Stimulated activated CD4-positive, alpha-beta T cell treated with anti-CD3 and anti-CD28 coated beads, Interleukin-1b, Interleukin-23, amount 100 ng/mL, for 48 hours (primary cell): ENCODE results near the gene DNAH14.
"Not testable (repeated sequence)": the region's sequence is repeated elsewhere in the genome, so short reads cannot be mapped to it uniquely, and the experiment has no call there.

ENCODE experiments used
- DNase-seq: peaks from one replicate; pipeline ENCODE4 v3.0.0-alpha.2; 2020

Gene DNAH14

DNA sequence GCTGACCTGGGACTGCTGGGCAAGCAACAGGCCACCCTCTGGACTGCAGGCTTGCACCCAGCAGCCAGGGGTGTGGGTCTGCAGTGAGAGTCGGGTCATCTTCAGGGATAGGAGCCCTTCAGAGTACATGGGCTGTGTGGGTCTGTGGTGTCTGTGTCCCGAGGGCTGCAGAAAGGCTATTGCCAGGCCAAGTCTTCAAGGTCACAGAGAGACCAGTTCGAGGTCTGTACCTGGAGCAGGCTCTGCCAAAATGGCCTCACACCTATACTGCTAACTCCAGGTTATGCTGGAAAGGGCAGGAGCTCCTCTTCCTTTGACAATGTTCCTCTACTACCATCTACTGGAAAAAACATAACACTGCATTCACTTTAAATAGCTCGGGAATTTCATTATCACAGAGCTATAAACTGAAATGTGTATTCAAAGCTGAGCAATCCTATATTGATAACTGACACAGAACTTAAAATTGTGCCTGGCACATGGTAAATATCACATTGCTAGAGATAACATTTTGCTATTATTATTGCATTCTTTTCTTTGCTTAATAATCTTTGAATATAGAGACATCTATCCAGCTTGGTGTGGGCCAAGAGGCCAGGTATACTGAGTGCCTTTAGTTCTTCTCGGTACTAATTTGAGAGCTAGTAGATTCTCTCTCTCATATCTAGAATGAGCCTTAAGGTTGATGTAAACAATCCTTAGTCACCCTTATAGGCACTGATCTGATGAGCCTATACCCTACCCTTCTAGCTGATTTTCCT, 6.9 kb upstream of the DNAH14 start:
- no peak for DNase-seq

DNA sequence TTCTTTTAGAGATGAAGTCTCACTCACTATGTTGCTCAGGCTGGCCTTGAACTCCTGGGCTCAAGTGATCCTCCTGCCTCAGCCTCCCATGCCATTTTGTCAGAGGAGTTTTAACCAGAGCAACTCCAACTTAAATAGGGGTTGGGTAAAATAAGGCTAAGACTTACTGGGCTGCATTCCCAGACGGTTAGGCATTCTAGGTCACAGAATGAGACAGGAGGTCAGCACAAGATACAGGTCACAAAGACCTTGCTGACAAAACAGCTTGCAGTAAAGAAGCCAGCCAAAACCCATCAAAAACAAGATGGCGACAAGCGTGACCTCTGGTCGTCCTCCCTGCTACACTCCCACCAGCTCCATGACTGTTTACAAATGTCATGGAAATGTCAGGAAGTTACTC, 5.7 kb upstream of the DNAH14 start:
- no peak for DNase-seq

DNA sequence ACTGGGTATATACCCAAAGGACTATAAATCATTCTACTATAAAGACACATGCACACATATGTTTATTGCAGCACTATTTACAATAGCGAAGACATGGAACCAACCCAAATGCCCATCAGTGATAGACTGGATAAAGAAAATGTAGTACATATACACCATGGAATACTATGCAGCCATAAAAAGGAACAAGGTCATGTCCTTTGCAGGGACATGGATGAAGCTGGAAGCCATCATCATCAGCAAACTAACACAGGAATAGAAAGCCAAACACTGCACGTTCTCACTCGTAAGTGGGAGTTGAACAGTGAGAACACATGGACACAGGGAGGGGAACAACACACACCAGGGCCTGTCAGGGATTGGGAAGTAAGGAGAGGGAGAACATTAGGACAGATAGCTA, 1.8 kb upstream of the DNAH14 start:
- not testable (repeated sequence) for DNase-seq

DNA sequence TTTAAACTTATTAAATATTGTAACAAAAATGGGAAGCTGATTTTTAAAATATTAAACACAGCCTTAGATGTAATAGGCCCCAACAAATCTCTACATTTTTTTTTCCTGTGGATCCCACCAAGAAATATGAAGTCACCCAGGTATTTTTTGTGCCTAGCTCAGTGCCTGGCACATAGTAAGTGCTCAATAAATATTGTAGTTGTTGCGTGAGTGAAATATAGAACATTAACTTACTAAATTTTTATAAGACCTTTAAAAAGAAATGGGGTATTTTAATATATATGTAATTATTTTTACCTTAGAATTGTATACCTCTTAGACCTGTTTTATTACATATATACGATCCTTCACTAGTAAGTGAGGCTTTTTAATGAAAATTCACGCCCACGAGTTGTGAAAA, 569 bp upstream of the DNAH14 start:
- DNase-seq, result no peak

DNA sequence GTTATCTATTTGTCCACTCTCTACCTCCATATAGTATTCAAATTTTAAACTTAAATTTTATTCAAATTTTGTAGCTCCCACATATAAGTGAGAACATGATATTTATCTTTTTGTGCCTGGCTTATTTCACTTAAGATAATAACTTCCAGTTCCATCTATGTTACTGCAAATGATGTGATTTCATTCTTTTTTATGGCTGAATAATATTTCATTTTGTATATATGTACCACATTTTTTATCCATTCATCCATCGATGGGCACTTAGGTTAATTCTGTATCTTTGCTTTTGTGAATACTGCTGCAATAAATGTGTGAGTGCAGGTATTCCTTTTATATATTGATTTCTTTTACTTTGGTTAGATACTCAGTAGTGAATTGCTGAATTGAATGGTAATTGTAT, 2.1 kb downstream of the DNAH14 start:
- no peak for DNase-seq

DNA sequence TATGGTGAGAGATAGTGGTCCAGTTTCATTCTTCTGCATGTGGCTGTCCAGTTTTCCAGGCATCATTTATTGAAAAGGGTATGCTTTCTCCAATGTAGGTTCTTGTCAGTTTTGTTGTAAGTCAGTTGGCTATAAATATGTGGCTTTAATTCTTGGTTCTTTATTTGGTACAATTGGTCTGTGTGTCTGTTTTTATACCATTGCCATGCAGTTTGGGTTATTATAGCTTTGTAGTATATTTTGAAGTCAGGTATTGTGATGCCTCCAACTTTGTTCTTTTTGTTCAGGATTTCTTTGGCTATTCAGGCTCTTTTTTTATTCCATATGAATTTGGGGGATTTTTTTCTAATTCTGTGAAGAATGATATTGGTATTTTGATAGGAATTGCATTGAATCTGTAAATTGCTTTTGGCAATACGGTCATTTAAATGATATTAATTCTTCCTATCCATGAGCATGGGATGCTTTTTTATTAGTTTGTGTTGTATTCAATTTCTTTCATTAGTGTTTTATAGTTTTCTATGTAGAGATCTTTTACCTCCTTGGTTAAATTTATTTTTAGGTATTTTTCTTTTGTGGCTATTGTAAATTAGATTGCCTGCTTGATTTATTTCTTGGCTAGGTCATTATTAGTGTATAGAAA, 3.3 kb downstream of the DNAH14 start:
- no peak for DNase-seq

DNA sequence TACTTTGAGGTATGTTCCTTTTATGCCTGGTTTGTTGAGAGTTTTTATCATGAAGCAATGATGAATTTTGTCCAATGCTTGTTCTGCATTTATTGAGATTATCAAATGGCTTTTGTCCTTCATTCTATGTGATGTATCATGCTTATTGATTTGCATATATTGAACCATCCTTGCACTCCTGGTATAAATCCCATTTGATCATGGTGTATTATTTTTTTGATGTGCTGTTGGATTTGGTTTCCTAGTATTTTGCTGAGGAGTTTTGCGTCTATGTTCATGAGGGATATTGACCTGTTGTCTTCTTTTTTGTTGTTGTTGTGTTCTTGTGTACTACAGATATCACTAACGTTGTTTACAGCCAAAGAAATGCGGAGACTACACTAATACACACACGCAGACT, 4.1 kb downstream of the DNAH14 start:
- DNase-seq, result no peak

DNA sequence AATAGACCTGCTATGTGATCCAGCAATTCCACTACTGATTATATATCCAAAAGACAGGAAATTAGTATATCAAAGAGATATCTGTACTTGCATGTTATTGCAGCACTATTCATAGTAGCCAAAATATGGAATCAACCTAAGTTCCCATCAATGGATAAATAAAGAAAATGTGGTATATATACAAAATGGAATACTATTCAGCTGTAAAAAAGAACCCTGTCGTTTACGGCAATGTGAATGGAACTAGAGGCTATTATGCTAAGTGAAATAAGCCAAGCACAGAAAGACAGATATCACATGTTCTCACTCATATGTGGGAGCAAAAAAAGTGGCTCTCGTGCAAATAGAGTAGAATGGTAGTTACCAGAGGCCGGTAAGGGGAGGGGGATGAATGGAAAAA, 9.2 kb downstream of the DNAH14 start:
- no peak for DNase-seq

DNA sequence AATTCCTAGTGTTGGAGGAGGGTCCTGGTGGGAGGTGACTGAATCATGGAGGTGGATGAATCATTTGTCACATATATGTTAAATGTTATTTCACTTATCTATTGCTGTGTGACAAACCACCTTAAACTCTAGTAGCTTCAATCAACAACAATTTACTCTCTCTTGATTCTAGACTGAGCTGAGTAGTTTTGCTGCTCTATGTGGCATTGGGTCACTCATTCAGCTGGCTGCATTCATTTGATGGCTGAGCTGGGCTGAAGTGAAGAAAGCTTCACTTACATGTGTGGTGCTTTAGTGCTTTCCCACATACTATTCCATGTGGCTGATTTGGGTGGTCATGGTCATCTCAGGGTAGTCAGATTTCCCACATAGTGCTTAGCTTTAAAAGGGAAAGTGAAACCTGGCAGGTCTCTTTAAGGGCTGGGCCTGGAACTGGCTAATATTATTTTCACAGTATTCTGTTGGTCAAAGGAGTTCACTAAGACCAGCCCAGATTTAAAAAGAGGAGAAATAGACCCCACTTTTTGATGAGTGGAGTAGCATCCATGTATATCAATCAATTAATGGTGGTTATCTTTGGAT, 10.5 kb downstream of the DNAH14 start:
- no peak for DNase-seq

DNA sequence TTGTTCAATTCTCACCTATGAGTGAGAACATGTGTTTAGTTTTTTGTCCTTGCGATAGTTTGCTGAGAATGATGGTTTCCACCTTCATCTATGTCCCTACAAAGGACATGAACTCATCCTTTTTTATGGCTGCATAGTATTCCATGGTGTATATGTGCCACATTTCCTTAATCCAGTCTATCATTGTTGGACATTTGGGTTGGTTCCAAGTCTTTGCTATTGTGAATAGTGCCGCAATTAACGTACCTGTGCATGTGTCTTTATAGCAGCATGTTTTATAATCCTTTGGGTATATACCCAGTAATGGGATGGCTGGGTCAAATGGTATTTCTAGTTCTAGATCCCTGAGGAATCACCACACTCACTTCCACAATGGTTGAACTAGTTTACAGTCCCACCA, 11.3 kb downstream of the DNAH14 start:
- DNase-seq, result not testable (repeated sequence)

DNA sequence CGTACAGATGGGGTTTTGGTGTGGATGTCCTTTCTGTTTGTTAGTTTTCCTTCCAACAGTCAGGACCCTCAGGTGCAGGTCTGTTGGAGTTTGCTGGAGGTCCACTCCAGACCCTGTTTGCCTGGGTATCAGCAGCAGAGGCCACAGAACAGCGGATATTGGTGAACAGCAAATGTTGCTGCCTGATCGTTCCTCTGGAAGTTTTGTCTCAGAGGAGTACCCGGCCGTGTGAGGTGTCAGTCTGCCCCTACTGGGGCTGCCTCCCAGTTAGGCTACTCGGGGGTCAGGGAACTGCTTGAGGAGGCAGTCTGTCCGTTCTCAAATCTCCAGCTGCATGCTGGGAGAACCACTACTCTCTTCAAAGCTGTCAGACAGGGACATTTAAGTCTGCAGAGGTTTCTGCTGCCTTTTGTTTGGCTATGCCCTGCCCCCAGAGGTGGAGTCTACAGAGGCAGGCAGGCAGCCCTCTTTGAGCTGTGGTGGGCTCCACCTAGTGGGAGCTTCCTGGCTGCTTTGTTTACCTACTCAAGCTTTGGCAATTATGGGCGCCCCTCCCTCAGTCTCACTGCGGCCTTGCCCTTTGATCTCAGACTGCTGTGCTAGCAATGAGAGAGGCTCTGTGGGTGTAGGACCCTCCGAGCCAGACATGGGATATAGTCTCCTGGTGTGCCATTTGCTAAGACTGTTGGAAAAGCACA, 16.3 kb downstream of the DNAH14 start:
- not testable (repeated sequence) for DNase-seq

DNA sequence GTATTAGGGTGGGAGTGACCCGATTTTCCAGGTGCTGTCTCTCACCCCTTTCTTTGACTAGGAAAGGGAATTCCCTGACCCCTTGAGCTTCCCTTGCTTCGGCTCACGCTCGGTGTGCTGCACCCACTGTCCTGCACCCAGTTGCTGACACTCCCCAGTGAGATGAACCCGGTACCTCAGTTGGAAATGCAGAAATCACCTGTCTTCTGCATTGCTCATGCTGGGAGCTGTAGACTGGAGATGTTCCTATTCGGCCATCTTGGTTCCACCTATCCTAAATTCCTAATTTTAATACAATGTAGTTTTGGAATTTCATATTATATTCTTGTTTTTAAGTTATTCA, 16.8 kb downstream of the DNAH14 start:
- DNase-seq, result not testable (repeated sequence)

DNA sequence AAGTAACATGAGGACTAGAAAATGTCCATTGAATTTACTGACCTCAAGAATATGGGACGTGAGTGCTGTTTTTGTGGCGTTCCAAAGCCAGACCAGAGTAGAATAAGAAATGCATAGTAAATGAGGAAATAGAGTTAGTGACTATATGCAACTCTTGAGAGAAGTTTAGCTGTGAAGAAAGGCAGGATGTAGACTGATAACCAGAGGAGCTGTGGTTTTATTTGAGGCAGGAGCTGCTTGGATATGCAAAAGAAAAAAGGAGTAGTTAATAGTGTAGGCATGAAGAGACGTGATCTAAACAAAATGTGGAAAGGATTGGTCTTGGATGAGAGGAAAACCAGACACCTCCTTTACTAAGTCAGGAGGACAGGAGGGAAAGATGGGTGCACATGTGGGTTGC, 28.2 kb downstream of the DNAH14 start:
- no peak for DNase-seq

DNA sequence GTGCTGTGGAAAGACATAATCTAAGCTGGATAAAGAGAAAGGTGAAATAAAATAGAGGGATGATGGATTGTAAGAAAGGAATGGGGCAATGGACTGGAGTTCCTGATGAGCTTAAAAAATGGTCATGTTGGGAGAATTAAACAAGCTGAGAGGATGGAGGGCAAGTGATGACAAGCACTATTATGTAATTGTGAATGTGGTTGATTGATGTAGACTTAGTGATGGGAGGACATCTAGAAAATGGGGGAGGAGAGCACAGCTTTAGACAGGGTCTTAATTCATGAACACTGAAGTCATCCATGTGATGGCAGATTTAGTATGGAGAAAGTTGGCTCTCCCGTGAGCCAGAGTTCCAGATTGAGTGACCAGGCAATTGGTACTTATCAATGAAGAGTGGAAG, 29.0 kb downstream of the DNAH14 start:
- no peak for DNase-seq

DNA sequence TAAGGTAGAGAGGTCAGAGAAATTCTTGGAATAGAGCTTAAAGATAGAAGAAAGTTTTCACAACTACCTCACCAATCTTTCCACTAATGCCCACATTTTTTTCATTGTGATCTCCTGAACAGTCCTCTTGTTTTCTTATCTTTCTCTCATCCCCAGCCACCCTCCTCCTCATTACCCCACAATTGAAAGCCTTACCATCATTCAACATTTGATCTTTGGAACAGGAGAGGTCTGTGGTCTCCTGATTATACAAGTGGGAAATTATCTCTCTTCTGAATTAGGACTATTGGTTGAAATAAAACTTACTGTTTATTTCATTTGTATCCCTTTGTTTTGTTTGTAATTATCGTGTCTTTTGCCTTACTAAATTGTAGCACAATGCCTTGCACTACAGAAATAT, 29.6 kb downstream of the DNAH14 start:
- DNase-seq, result no peak

DNA sequence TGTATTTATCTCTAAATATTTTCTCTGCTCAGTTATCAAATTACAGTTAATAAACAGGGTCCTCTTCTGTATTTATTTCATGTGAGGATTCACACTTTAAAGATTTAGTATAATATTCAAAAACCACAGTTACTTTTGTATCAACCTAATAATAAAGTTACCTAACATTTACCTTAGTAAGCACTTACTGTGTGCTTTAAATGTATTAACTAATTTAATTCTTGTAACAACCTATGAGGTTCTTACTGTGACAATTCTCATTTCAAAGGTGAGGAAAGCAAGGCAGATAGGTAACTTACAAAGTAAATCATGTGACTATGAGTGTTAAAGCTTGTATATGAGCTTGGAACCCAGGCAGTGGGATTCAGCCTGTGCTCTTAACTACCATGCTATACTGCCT, 30.2 kb downstream of the DNAH14 start:
- no peak for DNase-seq

DNA sequence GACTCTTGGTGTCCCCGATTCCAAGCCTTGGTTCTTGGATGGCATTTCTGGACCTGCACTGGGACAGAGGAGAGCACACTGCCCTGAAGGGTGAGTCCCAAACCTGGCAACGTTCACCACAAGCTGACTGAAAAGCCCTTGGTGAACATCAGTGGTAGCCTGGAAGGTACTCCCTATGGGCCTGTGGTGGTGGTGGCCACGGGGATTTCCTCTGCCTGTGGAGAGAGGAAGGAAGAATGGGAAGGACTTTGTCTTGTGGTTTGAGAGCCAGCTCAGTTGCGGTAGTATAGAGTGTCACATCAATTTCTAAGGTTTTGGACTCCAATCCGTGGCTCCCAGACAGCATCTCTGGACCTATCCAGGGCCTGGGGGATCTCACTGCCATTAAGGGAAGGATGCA, 50.7 kb downstream of the DNAH14 start:
- no peak for DNase-seq

DNA sequence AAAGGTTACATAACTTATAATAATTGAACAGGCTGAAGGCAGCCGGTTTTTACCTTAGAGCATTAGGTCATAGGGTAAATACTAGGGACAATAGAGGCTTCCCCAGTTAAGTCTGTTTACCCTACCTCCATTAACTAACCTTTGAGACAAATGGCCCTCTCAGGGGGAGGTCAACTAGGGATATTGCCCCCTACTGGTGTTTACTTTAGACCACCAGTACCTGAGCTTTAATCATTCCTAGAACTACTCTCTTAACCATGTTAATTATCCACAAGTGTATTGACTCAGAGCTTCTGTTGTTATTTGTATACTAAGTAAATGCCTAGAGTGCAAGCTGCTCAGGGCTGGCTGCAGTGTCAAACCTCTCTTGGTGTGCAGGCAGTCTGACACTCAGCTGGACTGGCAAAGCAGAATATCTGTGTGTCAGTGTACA, 52.5 kb downstream of the DNAH14 start:
- not testable (repeated sequence) for DNase-seq

DNA sequence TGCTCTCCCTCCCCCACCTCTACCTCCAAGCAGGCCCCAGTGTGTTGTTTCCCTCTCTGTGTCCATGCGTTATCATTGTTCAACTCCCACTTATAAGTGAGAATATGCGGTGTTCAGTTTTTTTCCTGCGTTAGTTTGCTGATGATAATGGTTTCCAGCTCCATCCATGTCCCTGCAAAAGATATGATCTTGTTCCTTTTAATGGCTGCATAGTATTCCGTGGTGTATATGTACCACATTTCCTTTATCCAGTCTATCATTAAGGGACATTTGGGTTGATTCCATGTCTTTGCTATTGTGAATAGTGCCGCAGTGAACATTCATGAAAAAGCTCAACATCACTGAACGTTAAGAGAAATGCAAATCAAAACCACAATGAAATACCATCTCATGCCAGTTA, 58.6 kb downstream of the DNAH14 start:
- DNase-seq, result no peak

DNA sequence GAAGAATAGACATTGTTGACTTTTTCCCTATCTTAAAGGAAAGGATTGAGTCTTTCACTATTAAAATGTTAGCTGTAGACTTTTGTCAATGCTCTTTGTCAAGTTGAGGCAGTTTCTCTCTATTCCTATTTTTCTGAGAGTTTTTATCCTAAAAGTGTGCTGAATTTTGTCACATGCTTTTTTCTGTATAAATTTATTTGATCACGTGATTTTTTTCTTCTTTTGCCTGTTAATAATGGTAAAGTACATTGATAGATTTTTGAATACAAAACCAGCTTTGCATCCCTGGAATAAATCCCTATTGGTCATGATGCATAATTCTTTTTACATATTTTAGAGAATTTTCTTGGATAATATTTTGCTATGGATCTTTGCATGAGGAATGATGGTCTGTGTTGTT, 60.1 kb downstream of the DNAH14 start:
- DNase-seq, result no peak

DNA sequence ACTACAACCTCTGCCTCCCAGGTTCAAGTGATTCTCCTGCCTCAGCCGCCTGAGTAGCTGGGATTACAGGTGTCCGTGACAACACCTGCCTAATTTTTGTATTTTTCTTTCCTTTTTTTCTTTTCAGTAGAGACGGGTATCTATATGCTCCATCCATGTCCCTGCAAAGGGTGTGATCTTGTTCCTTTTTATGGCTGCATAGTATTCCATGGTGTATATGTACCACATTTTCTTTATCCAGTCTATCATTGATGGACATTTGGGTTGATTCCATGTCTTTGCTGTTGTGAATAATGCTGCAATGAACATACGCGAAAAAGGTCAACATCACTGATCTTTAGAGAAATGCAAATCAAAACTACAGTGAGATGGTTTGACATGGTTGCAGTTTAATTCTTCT, 62.1 kb downstream of the DNAH14 start:
- DNase-seq, result not testable (repeated sequence)

DNA sequence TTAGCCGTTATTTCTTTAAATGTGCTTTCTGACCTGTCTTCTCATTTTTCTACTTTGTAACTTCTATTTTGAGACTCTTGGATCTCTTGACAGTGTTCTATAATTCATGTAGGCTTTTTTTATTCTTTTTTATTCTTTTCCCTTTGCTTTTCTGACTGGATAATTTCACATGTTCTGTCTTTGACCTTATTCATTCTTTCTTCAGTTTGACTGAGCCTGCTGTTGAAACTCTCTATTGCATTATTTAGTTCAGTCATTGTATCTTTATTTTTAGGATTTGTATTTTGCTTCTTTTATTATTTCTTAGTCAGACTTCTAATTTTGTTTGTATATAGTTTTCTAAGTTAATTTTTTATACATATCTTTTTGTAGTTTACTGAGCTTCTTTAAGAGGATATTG, 66.1 kb downstream of the DNAH14 start:
- DNase-seq, result no peak

DNA sequence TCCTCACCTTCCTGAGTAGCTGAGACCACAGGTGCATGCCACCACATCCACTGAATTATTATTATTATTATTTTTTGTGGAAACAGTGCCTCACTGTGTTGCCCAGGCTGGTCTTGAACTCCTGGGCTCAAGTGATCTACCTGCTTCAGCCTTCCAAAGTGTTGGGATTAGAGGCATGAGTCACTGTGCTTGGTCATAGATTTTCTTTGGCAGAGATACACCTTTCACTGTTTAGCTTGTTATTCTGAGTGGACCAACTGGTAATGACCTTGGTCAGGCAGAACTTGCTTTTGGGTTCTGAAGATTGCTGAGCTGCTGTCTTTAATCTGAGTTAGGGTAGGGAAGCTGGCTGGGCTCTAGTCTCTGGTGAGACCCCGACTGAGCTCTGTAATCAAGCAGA, 66.8 kb downstream of the DNAH14 start:
- DNase-seq, result no peak

DNA sequence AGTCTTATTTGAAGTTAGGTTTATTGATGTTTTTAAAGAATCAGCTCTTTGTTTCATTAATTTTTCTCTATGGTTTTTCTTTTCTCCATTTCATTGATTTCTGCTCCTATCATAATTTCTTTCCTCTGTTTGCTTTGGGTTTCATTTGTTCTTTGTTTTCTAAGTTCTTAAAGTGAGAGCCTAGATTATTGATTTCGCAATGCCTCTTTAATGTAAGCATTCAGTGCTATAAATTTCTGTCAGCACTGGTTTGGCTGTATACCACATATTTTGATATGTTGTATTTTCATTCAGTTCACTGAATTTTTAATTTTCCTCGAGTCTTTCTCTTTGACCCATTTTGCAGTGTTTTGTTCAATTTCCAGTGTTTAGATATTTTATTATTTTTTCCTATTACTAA, 68.7 kb downstream of the DNAH14 start:
- DNase-seq, result no peak
